H9 (cell line): ENCODE results near the gene CCDC12. TPM values are rescaled to one million over a fixed set of nuclear protein-coding genes. Genes with fewer than 3 reads are reported as not detected.

Experiments used
- DNase-seq: peaks from one replicate; pipeline ENCODE4 v3.0.0-alpha.2; 2017
- H2AFZ ChIP-seq: one replicate; pipeline ENCODE4 v1.6.1; 2013; ENCODE audit warnings: mild to moderate bottlenecking, low read length, control low read depth, moderate library complexity
- H2AK5ac ChIP-seq: 2 replicates; pipeline ENCODE4 v1.6.1; 2013; ENCODE audit warnings: low read length, control low read depth, mixed read lengths; ENCODE audit not compliant: insufficient read length
- H2BK120ac ChIP-seq: one replicate; pipeline ENCODE4 v1.6.1; 2013; ENCODE audit warnings: low read depth, mild to moderate bottlenecking, low read length, control low read depth, inconsistent platforms; ENCODE audit not compliant: poor library complexity, severe bottlenecking
- H2BK12ac ChIP-seq: 2 replicates; pipeline ENCODE4 v1.6.1; 2013; ENCODE audit warnings: low read length, control low read depth, mixed read lengths, low read depth; ENCODE audit not compliant: insufficient read length
- H2BK15ac ChIP-seq: 2 replicates; pipeline ENCODE4 v1.6.1; 2013; ENCODE audit warnings: low read depth, low read length, control low read depth
- H2BK20ac ChIP-seq: one replicate; pipeline ENCODE4 v1.6.1; 2013; ENCODE audit warnings: low read depth, mild to moderate bottlenecking, low read length, control low read depth, inconsistent platforms; ENCODE audit not compliant: poor library complexity, severe bottlenecking
- H2BK5ac ChIP-seq: 2 replicates; pipeline ENCODE4 v1.6.1; 2013; ENCODE audit warnings: low read length, control low read depth, mixed read lengths; ENCODE audit not compliant: insufficient read length
- H3K14ac ChIP-seq: 2 replicates; pipeline ENCODE4 v1.6.1; 2013; ENCODE audit warnings: low read length, control low read depth; ENCODE audit not compliant: insufficient read depth
- H3K18ac ChIP-seq: 2 replicates; pipeline ENCODE4 v1.6.1; 2013; ENCODE audit warnings: low read depth, mild to moderate bottlenecking, mixed read lengths, low read length, control low read depth; ENCODE audit not compliant: insufficient read length
- H3K23ac ChIP-seq: 2 replicates; pipeline ENCODE4 v1.6.1; 2013; ENCODE audit warnings: low read length, control low read depth, mixed read lengths, low read depth; ENCODE audit not compliant: insufficient read length
- H3K23me2 ChIP-seq: 2 replicates; pipeline ENCODE4 v1.6.1; 2013; ENCODE audit warnings: low read depth, mild to moderate bottlenecking, mixed read lengths, low read length, control low read depth; ENCODE audit not compliant: insufficient read length, poor library complexity, severe bottlenecking
- H3K27ac ChIP-seq: 2 replicates; pipeline ENCODE4 v1.5.1; 2013; ENCODE audit warnings: low read length, control low read depth, mixed read lengths, low read depth; ENCODE audit not compliant: insufficient read length
- H3K27me3 ChIP-seq: 2 replicates; pipeline ENCODE4 v1.6.1; 2013; ENCODE audit warnings: low read length, control low read depth, inconsistent platforms; ENCODE audit not compliant: insufficient read depth
- H3K4ac ChIP-seq: 2 replicates; pipeline ENCODE4 v1.6.1; 2013; ENCODE audit warnings: low read depth, mild to moderate bottlenecking, control low read depth, inconsistent platforms, low read length, moderate library complexity
- H3K4me1 ChIP-seq: 2 replicates; pipeline ENCODE4 v1.6.1; 2013; ENCODE audit warnings: low read length, control low read depth, inconsistent platforms; ENCODE audit not compliant: insufficient read depth
- H3K4me2 ChIP-seq: 2 replicates; pipeline ENCODE4 v1.6.1; 2013; ENCODE audit warnings: low read length, control low read depth, mixed read lengths; ENCODE audit not compliant: insufficient read length, insufficient read depth
- H3K56ac ChIP-seq: 2 replicates; pipeline ENCODE4 v1.6.1; 2013; ENCODE audit warnings: low read depth, mild to moderate bottlenecking, mixed read lengths, low read length, control low read depth; ENCODE audit not compliant: insufficient read length
- H3K79me1 ChIP-seq: 2 replicates; pipeline ENCODE4 v1.6.1; 2013; ENCODE audit warnings: low read depth, mild to moderate bottlenecking, moderate library complexity, low read length, control low read depth, inconsistent platforms; ENCODE audit not compliant: insufficient read depth, poor library complexity, severe bottlenecking
- H3K79me2 ChIP-seq: 2 replicates; pipeline ENCODE4 v1.6.1; 2013; ENCODE audit warnings: low read length, control low read depth, inconsistent platforms; ENCODE audit not compliant: insufficient read depth
- H3K9ac ChIP-seq: 2 replicates; pipeline ENCODE4 v1.6.1; 2013; ENCODE audit warnings: low read length, control low read depth, mixed read lengths; ENCODE audit not compliant: insufficient read length; ENCODE audit errors: extremely low read depth
- H3K9me3 ChIP-seq: one replicate; pipeline ENCODE4 v1.6.1; 2013; ENCODE audit warnings: low read depth, low read length, inconsistent platforms; ENCODE audit not compliant: control insufficient read depth
- H3T11ph ChIP-seq: one replicate; pipeline ENCODE4 v1.6.1; 2013; ENCODE audit warnings: mild to moderate bottlenecking, low read length, control low read depth, inconsistent platforms
- H4K20me1 ChIP-seq: one replicate; pipeline ENCODE4 v1.6.1; 2013; ENCODE audit not compliant: control insufficient read depth, insufficient read length, insufficient read depth
- H4K5ac ChIP-seq: 2 replicates; pipeline ENCODE4 v1.6.1; 2013; ENCODE audit warnings: low read depth, mild to moderate bottlenecking, mixed read lengths, low read length, control low read depth; ENCODE audit not compliant: insufficient read length
- H4K8ac ChIP-seq: replicated peaks from 2 replicates; pipeline ENCODE4 v1.6.1; 2013; ENCODE audit warnings: low read length, control low read depth, mixed read lengths, low read depth; ENCODE audit not compliant: insufficient read length
- H4K91ac ChIP-seq: 2 replicates; pipeline ENCODE4 v1.6.1; 2013; ENCODE audit warnings: low read depth, mild to moderate bottlenecking, moderate library complexity, mixed read lengths, low read length, control low read depth; ENCODE audit not compliant: insufficient read length
- H3K27ac Mint-ChIP-seq, 3 experiments: 2 replicates in 2 of 3; 3 replicates in 1 of 3; pipeline ENCODE4 v1.8.0; 2020 to 2021; ENCODE audit warnings: mixed read lengths in 3 of 3, mild to moderate bottlenecking in 1 of 3, moderate library complexity in 1 of 3
- H3K27me3 Mint-ChIP-seq: 2 replicates; pipeline ENCODE4 v1.8.0; 2021; ENCODE audit warnings: low read depth, mild to moderate bottlenecking, moderate library complexity, mixed read lengths
- H3K36me3 Mint-ChIP-seq, 3 experiments: 2 replicates in 2 of 3; 3 replicates in 1 of 3; pipeline ENCODE4 v1.8.0; 2020 to 2021; ENCODE audit warnings: low read depth in 3 of 3, mixed read lengths in 3 of 3; ENCODE audit not compliant: insufficient read depth in 1 of 3
- H3K4me1 Mint-ChIP-seq, 2 experiments: 2 replicates each; pipeline ENCODE4 v1.8.0; 2020; ENCODE audit warnings: mixed read lengths in 2 of 2
- H3K4me3 Mint-ChIP-seq, 2 experiments: 2 replicates in 1 of 2; 3 replicates in 1 of 2; pipeline ENCODE4 v1.8.0; 2020 to 2021; ENCODE audit warnings: mild to moderate bottlenecking in 2 of 2, mixed read lengths in 2 of 2, moderate library complexity in 1 of 2
- H3K9me3 Mint-ChIP-seq, 2 experiments: 2 replicates in 1 of 2; 3 replicates in 1 of 2; pipeline ENCODE4 v1.8.0; 2020; ENCODE audit warnings: mild to moderate bottlenecking in 2 of 2, mixed read lengths in 2 of 2, moderate library complexity in 1 of 2
- CTCF ChIP-seq: fragments of 200-600 bp; sonication (generic); conservative IDR thresholded peaks from 3 replicates; pipeline ENCODE4 v1.8.0; 2021; ENCODE audit warnings: antibody characterized with exemption, mild to moderate bottlenecking
- WGBS: extraction: QIAGEN DNeasy Blood & Tissue Kit; methylation state at CpG from one replicate; pipeline ENCODE4 v1.1.7; 2013; ENCODE audit warnings: missing lambda C conversion rate, low lambda C conversion rate, mixed read lengths; ENCODE audit not compliant: insufficient read length; ENCODE audit errors: extremely low coverage; 5-methylcytosine and 5-hydroxymethylcytosine counted together
- total RNA-seq: library from RNA; stranded (reverse); gene quantifications from 2 replicates; pipeline ENCODE4 v1.2.1, GENCODE V29; 2021

The CCDC12 gene
- total RNA-seq, 1 experiment from 2014 or later: 54.0 TPM

DNA sequence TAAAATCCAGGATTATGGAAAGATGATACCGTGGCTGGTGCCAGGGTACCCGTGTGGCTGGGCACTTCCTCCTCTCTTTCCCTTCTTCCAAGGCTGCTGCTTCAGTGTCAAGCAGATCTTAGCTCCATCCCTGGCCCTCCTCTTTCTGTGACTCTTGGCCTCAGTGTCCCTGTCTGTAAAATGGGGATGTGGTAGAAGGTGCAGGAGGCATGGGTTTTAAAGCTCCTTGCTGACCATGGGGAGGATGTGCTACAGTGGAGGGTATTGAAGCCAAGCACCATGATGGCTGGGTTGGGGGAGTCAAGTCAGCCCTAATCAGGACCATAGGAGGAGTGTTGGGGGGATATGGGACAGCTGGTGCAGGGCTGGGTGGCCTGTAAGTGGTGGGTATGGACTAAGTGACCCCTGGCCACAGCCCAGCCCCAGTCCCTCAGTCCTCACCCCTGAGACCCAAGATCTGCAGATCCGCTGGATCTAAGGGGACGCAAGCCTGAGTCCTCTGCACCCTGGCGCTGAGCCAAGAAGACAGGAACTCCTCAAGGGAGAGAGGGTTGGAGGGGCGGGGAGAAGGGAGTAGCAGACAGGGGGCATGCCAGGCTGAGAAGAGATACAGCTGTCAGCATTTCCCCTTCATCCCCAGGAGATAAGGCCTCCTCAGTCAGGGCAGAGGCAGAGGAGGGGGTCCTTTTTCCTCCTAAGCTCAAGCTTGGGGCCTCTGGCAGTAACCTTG lies 87.0 kb downstream of the CCDC12 start:
- Histone ChIP-seq H4K91ac (no peak overlapping the region), H2AFZ (no peak overlapping the region), H3K18ac (no peak overlapping the region), H2BK15ac (no peak overlapping the region), H3K14ac (no peak overlapping the region), H3K27me3 (peaks cover 41% of the 10 kb centered on the region), H4K8ac (no peak overlapping the region), H3K56ac (no peak overlapping the region), H4K20me1 (no peaks in the 10 kb centered on the region), H3T11ph (no peak overlapping the region), H3K79me2 (no peaks in the 10 kb centered on the region), H3K4ac (no peak overlapping the region), H3K23me2 (peaks cover 8% of the 10 kb centered on the region), H3K27ac (no peak overlapping the region), H3K79me1 (no peaks in the 10 kb centered on the region), H4K5ac (no peak overlapping the region), H3K4me2 (no peak overlapping the region), H3K9me3 (no peaks in the 10 kb centered on the region), H2BK5ac (no peak overlapping the region), H2BK20ac (no peak overlapping the region), H3K4me1 (no peaks in the 10 kb centered on the region; the same call in 1 of the 2 replicates), H3K23ac (no peak overlapping the region), H2BK12ac (no peak overlapping the region), H3K9ac (no peak overlapping the region), H2BK120ac (no peak overlapping the region), H2AK5ac (no peak overlapping the region)
- DNase-seq: no peak
- Mint-ChIP-seq H3K4me3 (no peak overlapping the region), H3K4me1 (peaks cover 25 to 30% of the 10 kb centered on the region in 2 experiments), H3K36me3 (no peaks in the 10 kb centered on the region), H3K9me3 (no peaks in the 10 kb centered on the region; a peak in 1 of 5 replicates), H3K27me3 (peaks cover 100% of the 10 kb centered on the region), H3K27ac (no peak overlapping the region)
- WGBS: no CpG with 5 or more reads among the region's 6 CpGs
- TF ChIP-seq CTCF: no peak
